ENCODE data around the gene ATG5. TPM values are rescaled to one million over a fixed set of nuclear protein-coding genes. Genes with fewer than 3 reads are reported as not detected.

Gene ATG5
- total and polyA plus RNA-seq, 2 donors (not counting 1 experiment from before 2014, with no cell fraction given), result 13.6 to 26.3 TPM

- Histone ChIP-seq H3K4me3 (ENCODE audit: control extremely low read depth in 1 of 5, extremely low read depth in 1 of 5, insufficient read depth in 1 of 5, low read depth in 2 of 5, low read length in 4 of 5) (no peak overlapping the region), H3K9ac (ENCODE audit: low read length) (no peak overlapping the region), H3K9me3 (ENCODE audit: control extremely low read depth in 1 of 3, control insufficient read depth in 2 of 3, insufficient read depth in 1 of 3, low read length in 2 of 3) (no peaks in the 10 kb centered on the region), H3K4me2 (replicated peaks; ENCODE audit: low read depth, low read length, poor library complexity, severe bottlenecking) (no peak overlapping the region), H3K27ac (ENCODE audit: low read length in 2 of 2) (no peak overlapping the region), H2AFZ (ENCODE audit: insufficient read depth, low read depth, low read length, poor library complexity, severe bottlenecking) (no peak overlapping the region), H4K20me1 (ENCODE audit: control insufficient read depth, insufficient read depth, low read length, poor library complexity, severe bottlenecking) (no peaks in the 10 kb centered on the region), H3K36me3 (replicated peaks in 1 of 2; ENCODE audit: control extremely low read depth in 1 of 2, control insufficient read depth in 1 of 2, extremely low read depth in 1 of 2, insufficient read depth in 2 of 2, low read length in 1 of 2) (no peaks in the 10 kb centered on the region), H3K27me3 (replicated peaks in 1 of 4; ENCODE audit: control extremely low read depth in 1 of 4, control insufficient read depth in 3 of 4, insufficient read depth in 4 of 4, low read length in 3 of 4) (peaks cover 0 to 6% (median 1%) of the 10 kb centered on the region in 4 experiments), H3K79me2 (ENCODE audit: control insufficient read depth, insufficient read depth, low read length) (no peaks in the 10 kb centered on the region), H3K4me1 (ENCODE audit: control insufficient read depth in 2 of 2, insufficient read depth in 2 of 2, low read length in 2 of 2) (peaks cover 5% of the 10 kb centered on the region in 2 donors)
- peaks cover 35% of the 10 kb centered on the region for H3K27me3 Mint-ChIP-seq
- CTCF ChIA-PET, result interaction anchor here (0.6 to 5.3 kb wide), 31 partner anchors 9 to 1516 kb away, joined by 3 to 42 read pairs (median 4); partner anchors contain the start of gene ATG5
- WGBS (ENCODE audit: insufficient coverage), result 64% methylated on average over 2 of the region's 5 CpGs
- POLR2A ChIA-PET, result interaction anchor here (0.7 kb wide), 4 partner anchors 115 to 227 kb away, joined by 3 to 10 read pairs (median 4); no protein-coding TSS in a partner anchor
- intact Hi-C loops (cut with micrococcal nuclease), result loop anchor here (1.0 kb wide), 4 partner anchors 110 to 662 kb away; no protein-coding TSS in a partner anchor
- H3K4me3 Mint-ChIP-seq, result no peak overlapping the region
- TF ChIP-seq EZH2 (IDR thresholded peaks at IDR 0.05; ENCODE audit: borderline replicate concordance, insufficient read depth, low read depth, low read length, poor library complexity, severe bottlenecking), result no peak
- peak; percentile 81 for TF ChIP-seq CTCF (IDR thresholded peaks at IDR 0.05)
- H3K4me1 Mint-ChIP-seq, result peaks cover 2% of the 10 kb centered on the region
- H3K9me3 Mint-ChIP-seq (ENCODE audit: insufficient read depth), result no peaks in the 10 kb centered on the region
- H3K27ac Mint-ChIP-seq, result no peak overlapping the region
- ATAC-seq (ENCODE audit: low read depth), result peak; percentile 88
- peak; percentile 76 for DNase-seq
Measured at GRCh38 chr6:106334646-106335448, 9.3 kb upstream of the ATG5 start.

Measured in B cell (primary cell).